GM18861 (cell line): ENCODE results near the gene UCP1.
"Not testable (repeated sequence)": the region's sequence is repeated elsewhere in the genome, so short reads cannot be mapped to it uniquely, and the experiment has no call there.

Experiments used
- ATAC-seq: cut with Tn5 transposase; IDR thresholded peaks from one replicate; pipeline ENCODE4 v1.9.1; 2021; ENCODE audit not compliant: unreplicated experiment

Gene UCP1

DNA sequence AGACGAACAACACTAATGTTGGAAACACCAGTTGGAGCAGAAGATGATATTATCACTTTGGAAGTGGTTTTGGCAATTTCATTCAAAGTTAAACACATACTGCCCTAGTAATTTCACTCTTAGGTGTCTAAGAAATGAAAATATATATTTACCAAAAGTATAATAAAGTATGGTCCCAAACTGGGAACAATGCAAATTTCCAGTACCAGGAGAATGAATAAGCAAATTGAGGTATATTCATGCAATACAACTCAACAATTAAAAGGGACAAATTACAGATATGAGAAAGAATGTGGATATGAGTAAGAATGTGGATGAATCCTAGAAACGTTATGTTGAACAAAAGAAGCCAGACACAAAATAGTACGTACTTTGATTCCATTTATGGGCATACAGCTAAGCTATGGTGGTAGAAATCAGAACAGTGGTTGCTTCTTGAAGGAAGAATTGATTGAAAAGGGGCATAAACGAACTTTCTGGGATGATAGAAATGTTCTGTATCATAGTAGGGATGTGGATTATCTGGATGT, 34.7 kb downstream of the UCP1 start:
- ATAC-seq: no peak

DNA sequence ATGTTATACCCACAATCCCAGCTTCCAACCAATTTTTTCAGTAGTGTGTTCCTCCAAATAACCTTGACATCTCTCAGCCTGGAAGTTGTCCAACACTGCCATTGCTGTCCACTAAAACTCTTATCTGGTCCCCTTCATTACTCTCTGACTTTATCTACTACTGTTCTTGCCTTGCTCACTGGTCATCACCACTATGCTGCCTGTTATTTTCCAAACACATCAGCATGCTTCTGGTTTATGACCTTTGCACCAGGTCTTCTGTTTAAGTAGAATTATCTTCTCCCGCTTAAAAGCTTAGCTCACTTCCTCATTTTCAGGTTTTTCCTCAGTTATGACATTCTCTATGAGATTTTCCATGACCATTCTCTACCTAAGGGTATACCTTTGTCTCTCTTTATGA, 39.3 kb downstream of the UCP1 start:
- ATAC-seq: no peak

DNA sequence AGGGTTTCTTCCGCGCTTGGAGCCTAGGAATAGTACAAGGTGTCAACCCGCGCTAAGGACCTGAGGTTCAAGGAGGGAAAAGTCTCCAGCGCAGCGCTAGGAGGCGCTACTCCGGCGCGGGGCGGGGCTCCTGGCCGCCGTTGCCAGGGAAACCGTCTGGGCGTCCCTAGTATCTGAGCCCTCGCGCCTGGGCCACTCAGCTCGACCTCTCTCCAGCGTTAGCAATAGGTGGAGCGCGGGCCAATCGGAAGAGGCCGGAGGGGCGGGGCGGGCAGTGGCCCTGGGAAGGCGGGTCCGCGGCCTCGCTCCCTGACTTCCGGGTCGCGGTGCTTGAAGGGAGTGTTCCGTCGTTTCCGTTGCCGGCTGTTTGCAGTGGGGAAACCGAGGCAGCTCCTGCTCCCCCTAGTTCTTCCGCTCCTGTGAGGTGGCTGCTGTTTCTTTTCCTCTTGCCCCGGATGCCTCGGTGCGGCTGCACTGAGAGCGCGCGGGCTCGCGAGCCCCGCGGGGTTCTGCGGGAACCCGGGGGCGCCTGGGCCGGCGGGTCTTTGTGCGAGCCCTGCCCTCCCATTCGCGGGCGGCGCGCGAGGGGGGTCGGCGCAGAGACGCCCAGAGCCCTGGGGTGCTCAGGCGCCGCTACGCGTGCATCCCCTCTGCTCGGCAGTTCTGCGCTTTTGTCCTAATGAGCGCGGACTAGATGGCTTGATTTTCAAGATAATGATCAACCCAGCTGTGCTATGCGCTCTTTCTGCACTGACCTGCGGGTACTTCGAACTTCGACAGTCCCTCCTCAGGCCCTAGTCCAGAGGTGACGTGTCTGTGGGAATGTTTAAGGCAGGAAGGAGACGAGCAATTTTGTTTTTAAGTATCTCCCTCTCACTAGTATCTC, 44.7 kb downstream of the UCP1 start, which contains the start of gene ELMOD2:
ELMOD2 (plus strand) TSS at position 312 of the 886 bp plus-strand sequence. CDS start 1,261 bp downstream, outside the sequence.
- ATAC-seq: peak; percentile 100

DNA sequence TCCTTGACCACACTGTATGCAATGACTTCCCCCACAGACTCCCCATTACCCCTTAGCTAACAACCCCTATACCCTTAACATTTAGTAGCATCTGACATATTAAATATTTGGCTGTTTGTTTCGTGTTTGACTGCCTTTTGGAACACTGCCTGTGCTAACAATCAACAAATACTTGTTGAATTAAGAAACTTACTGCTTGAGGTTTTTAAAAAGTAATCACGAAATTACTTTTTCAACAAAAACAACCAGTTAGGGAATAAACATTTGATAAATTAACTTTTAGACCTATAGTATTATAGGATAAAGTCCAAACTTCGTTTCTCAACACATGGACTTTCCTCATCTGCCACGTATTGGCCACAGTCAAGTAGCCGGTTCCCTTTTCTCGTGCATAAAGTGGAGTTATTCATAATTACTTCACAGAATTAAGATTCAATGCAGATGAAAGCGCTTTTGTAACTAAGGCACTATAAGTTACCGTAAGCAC, 45.3 kb downstream of the UCP1 start:
- peak; percentile 7 for ATAC-seq

DNA sequence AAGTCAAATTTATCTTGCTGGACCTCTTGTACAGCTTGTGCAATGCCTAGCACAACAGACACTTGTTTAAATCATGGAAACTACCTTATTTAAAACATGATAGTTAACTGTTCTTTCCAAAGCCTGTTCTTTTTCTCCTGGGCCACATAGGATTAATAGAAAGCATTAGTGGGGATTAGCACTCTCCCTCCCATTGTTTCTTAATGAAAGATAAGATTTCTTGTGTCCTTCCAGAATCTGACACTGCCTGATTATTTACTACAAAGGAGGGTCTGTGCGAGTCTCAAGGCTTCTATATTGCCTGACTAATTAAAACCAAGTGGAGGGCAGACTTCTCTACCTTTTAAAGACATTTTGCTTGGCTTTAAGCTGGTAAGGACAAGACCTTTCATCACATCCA, 53.3 kb downstream of the UCP1 start:
- no peak for ATAC-seq

DNA sequence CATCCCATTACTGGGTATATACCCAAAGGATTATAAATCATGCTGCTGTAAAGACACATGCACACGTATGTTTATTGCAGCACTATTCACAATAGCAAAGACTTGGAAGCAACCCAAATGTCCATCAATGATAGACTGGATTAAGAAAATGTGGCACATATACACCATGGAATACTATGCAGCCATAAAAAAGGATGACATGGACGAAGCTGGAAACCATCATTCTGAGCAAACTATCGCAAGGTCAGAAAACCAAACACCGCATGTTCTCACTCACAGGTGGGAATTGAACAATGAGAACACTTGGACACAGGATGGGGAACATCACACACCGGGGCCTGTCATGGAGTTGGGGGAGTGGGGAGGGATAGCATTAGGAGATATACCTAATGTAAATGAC, 55.0 kb downstream of the UCP1 start:
- ATAC-seq: not testable (repeated sequence)
